ENCODE data around the gene INSIG1. TPM values are rescaled to one million over a fixed set of nuclear protein-coding genes. Genes with fewer than 3 reads are reported as not detected.

Gene INSIG1
- total and polyA plus RNA-seq, 12 donors: 5.9 to 16.3 (median 12.1) TPM

DNA sequence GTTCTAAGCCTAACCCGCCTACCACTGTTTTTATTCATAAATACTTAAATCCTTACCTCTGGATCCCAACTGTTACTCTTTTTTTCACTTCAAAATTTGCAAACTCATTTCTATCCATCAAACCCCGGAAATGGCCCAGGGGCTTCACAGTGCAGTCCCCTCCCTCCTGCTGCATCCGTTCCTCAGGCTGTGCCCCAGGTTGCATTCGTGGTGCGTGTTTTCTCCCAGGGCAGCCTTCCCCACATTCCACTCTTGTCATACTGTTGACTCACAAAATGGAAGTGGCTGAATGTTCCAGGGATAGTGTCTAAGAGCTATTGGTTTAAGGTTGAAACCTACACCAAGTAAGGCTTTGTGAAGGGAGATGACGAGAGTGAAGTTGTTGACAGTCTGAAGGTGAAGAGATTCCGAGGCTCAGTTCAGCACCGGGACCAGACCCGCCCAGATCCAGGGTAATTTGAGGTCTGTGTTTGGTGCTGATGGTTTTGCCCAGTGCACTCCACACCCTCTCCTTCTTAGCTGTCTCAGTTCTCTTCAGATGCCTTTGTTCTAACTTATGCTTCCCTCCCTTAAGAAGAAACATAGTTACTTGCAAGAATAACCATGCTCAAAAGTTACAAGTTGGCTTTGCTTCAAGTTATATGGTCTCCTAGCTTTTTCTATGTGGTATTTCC is 7.7 kb downstream of the INSIG1 start:
- peaks cover 0 to 24% (median 11%) of the 10 kb centered on the region in 9 donors for H3K4me1 ChIP-seq
- no peaks in the 10 kb centered on the region for H3K9me3 ChIP-seq
- DNase-seq (no peak), ATAC-seq (no peak)
- H3K4me3 ChIP-seq: no peak overlapping the region
- intact Hi-C loops (cut with DNase I): no loop called here
- peaks cover 0 to 99% (median 15%) of the 10 kb centered on the region in 9 donors for H3K36me3 ChIP-seq
- WGBS, 2 donors: 83 to 88% methylated on average over 9 of the region's 9 CpGs
- no peak overlapping the region for H3K27ac ChIP-seq
- TF ChIP-seq, protein P1, sequence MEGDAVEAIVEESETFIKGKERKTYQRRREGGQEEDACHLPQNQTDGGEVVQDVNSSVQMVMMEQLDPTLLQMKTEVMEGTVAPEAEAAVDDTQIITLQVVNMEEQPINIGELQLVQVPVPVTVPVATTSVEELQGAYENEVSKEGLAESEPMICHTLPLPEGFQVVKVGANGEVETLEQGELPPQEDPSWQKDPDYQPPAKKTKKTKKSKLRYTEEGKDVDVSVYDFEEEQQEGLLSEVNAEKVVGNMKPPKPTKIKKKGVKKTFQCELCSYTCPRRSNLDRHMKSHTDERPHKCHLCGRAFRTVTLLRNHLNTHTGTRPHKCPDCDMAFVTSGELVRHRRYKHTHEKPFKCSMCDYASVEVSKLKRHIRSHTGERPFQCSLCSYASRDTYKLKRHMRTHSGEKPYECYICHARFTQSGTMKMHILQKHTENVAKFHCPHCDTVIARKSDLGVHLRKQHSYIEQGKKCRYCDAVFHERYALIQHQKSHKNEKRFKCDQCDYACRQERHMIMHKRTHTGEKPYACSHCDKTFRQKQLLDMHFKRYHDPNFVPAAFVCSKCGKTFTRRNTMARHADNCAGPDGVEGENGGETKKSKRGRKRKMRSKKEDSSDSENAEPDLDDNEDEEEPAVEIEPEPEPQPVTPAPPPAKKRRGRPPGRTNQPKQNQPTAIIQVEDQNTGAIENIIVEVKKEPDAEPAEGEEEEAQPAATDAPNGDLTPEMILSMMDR (IDR thresholded peaks at IDR 0.05): no peak
- H3K27me3 ChIP-seq: no peaks in the 10 kb centered on the region

DNA sequence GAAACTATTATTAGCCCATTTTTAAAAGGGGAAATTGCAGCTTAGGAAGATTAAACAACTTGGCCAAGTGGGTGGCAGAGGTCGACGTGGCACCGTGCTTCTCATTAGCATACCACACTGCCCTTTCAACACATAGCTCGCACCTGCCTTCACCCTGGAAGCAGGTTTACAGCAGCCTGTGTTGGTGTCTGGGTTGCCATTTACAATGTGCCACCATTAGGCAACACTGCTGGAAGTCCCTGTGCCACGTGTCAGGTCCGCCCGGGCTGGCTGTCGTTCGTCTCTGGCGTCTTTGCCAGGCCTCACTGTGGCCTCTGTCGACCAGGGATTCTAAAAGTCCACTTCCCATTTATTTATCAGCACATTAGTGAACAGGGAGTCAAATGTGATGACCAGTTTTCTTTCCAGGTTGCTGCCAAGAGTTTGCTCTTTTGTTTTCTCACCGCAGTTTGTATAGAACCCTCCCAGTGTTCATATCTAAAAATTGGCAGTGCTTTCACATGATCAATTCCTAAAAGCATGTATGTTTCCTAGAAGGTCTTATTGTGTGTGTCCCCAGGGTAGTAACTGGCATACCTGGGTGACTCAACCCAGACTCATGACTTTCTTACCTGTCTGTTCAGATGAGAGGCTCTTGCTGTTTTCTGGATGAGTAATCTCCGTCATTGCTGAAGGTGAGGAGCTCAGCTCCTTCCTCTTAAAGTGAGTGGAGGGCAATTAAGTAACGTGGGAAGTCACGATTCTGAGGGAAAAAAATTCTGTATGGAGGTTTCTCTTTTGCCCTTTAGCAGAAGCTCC is 9.2 kb downstream of the INSIG1 start:
- Histone ChIP-seq H3K9me3 (no peaks in the 10 kb centered on the region), H3K27me3 (no peaks in the 10 kb centered on the region), H3K4me3 (no peak overlapping the region), H3K27ac (no peak overlapping the region), H3K36me3 (peaks cover 0 to 94% (median 15%) of the 10 kb centered on the region in 9 donors), H3K4me1 (peaks cover 0 to 14% (median 3%) of the 10 kb centered on the region in 9 donors)
- DNase-seq (no peak), ATAC-seq (peak in 1 of 8 donors; percentile 33)
- intact Hi-C loops (cut with DNase I): no loop called here
- TF ChIP-seq, protein P1 (IDR thresholded peaks at IDR 0.05): no peak
- WGBS, 2 donors: 77 to 78% methylated on average over 15 of the region's 15 CpGs

DNA sequence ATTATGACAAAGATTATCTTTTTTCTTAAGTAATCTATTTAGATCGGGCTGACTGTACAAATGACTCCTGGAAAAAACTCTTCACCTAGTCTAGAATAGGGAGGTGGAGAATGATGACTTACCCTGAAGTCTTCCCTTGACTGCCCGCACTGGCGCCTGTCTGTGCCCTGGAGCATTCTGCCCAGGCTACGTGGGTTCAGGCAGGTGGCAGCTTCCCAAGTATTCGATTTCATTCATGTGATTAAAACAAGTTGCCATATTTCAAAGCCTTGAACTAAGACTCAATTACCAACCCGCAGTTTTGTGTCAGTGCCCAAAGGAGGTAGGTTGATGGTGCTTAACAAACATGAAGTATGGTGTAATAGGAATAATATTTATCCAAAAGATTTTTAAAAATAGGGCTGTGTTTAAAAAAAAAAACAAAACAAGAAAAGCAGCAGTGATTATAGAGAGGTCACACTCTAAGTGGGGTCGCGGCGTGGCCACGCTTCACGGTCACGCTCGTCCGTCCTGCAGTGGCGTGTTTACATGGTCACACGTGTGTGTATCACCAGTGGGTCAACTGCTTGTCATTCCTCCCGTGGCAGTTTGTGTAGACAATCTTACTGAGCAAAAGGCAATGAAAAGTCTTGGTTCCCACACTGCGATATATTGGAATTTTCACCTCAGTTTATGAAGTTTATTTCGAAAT is 10.8 kb downstream of the INSIG1 start:
- H3K4me1 ChIP-seq: peaks cover 0 to 7% (median 0%) of the 10 kb centered on the region in 9 donors
- TF ChIP-seq, protein P1 (IDR thresholded peaks at IDR 0.05): no peak
- WGBS, 2 donors: 96% methylated on average over 19 of the region's 19 CpGs
- H3K36me3 ChIP-seq: peaks cover 0 to 78% (median 15%) of the 10 kb centered on the region in 9 donors
- H3K9me3 ChIP-seq: no peaks in the 10 kb centered on the region
- H3K4me3 ChIP-seq: no peak overlapping the region
- H3K27ac ChIP-seq: no peak overlapping the region
- H3K27me3 ChIP-seq: no peaks in the 10 kb centered on the region
- intact Hi-C loops (cut with DNase I): no loop called here
- no peak for DNase-seq
- ATAC-seq: no peak

DNA sequence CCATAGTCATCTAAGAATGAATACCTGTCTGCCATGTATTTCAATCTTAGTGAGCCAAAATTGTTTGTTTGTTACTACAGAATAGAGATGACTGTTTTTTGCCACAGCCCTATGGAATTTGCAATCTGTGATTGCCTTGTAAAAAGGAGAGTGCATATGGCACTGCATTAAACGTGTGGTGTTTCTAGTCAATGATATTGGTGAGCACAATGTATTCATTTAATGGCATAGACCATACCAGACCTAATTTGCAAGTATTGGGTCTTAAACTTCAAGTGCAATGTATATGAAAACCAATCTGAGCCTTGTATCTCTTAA is 11.3 kb downstream of the INSIG1 start:
- intact Hi-C loops (cut with DNase I): no loop called here
- DNase-seq (no peak), ATAC-seq (no peak)
- Histone ChIP-seq H3K27ac (no peak overlapping the region), H3K9me3 (no peaks in the 10 kb centered on the region), H3K36me3 (peaks cover 0 to 73% (median 14%) of the 10 kb centered on the region in 9 donors), H3K4me3 (no peak overlapping the region), H3K27me3 (no peaks in the 10 kb centered on the region), H3K4me1 (peaks cover 0 to 3% (median 0%) of the 10 kb centered on the region in 9 donors)
- 77 to 88% methylated on average over 1 of the region's 1 CpG for WGBS, 2 donors
- TF ChIP-seq, protein P1 (IDR thresholded peaks at IDR 0.05): no peak
